H1 (cell line): ENCODE results near the gene SARS2. TPM values are rescaled to one million over a fixed set of nuclear protein-coding genes. Genes with fewer than 3 reads are reported as not detected.

Source experiments
- CEBPB ChIP-seq: IDR thresholded peaks from 2 replicates; pipeline ENCODE4 v1.6.1; 2012; ENCODE audit warnings: low read depth, low read length
- polyA plus RNA-seq, 7 experiments: library from polyadenylated mRNA; depleted of rRNA in 3 of 7; stranded (reverse) in 5 of 7; unstranded in 2 of 7; fragments of >200 nt in 5 of 7; fragments of 200-250 nt in 2 of 7; gene quantifications; 1 replicate in 5 of 7; 2 replicates in 1 of 7; 4 replicates in 1 of 7; pipeline versions ENCODE4 v1.2.1 to v1.2.3, GENCODE V29; 2011 to 2013; ENCODE audit warnings: missing spikeins in 2 of 7, mixed read lengths in 2 of 7
- total RNA-seq: library from RNA; stranded (reverse); fragmentation: NEBNext Ultra II Directional; extraction: Animal tissue kit (Norgen Biotek cat#: 25700); gene quantifications from 2 replicates; pipeline ENCODE4 v1.2.1, GENCODE V29; 2021

Gene SARS2
- total and polyA plus RNA-seq, 2 of the 8 experiments (the other 6 are each of a cell fraction or from before 2014, with no cell fraction given) = 68.0 to 102 TPM

DNA sequence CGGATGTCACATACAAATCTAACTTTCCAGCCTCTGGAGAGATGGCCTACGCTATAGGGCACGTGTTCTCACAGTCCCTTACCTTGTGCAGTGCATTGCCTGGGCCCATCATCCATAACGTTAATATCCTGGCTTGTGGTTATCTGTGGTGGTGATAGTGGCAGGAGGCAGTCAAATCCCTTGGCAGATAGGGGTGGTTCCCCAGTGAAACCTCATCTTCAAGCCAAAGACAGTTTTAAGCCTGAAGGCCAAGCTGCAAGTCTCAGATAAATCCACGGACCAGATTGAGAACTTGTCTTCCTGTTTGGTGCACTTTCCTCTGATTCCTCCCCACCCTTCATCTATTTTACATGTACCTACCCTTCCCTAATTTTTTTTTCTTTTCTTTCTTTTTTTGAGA is 49.2 kb upstream of the SARS2 start (continued):
- TF ChIP-seq CEBPB = no peak
